ENCODE data around the gene SAP25.

- TF ChIP-seq CTCF (IDR thresholded peaks at IDR 0.05) (no peak), EZH2 (IDR thresholded peaks at IDR 0.05) (no peak)
Measured at GRCh38 chr7:100559127-100559526, 14.6 kb downstream of the SAP25 start.

Measured in neural progenitor cell (in vitro differentiated cells).